Gastrocnemius medialis (tissue), 4 donors: ENCODE results near the gene AUTS2. TPM values are rescaled to one million over a fixed set of nuclear protein-coding genes. Genes with fewer than 3 reads are reported as not detected.

Source experiments
- ATAC-seq, 2 donors: fragments of 150-250 bp; one replicate each; pipeline ENCODE4 v1.9.1; 2016
- DNase-seq, 2 donors: peaks; one replicate each; pipeline ENCODE4 v3.0.0-alpha.2; 2019
- H3K27ac ChIP-seq, 4 donors: fragments of 200-600 bp; sonication (generic); 1 replicate in 1 of 4; 2 replicates in 3 of 4; pipeline ENCODE4 v1.5.1; 2016 to 2018; ENCODE audit warnings: mild to moderate bottlenecking in 2 of 4, moderate library complexity in 1 of 4
- H3K27me3 ChIP-seq, 3 donors: fragments of 200-600 bp; sonication (generic) in 2 of 3; 1 replicate in 1 of 3; 2 replicates in 2 of 3; pipeline versions ENCODE4 v1.5.1 to v1.6.0; 2016 to 2019; ENCODE audit warnings: mild to moderate bottlenecking in 1 of 3, moderate library complexity in 1 of 3
- H3K36me3 ChIP-seq, 2 donors: fragments of 200-600 bp; sonication (generic) in 1 of 2; one replicate each; pipeline ENCODE4 v1.5.1; 2017 to 2018
- H3K4me1 ChIP-seq, 2 donors: fragments of 200-600 bp; sonication (generic) in 1 of 2; one replicate each; pipeline ENCODE4 v1.5.1; 2016 to 2017; ENCODE audit warnings: mild to moderate bottlenecking in 2 of 2
- H3K4me3 ChIP-seq, 4 donors: fragments of 200-600 bp; sonication (generic) in 3 of 4; 1 replicate in 1 of 4; 2 replicates in 3 of 4; pipeline ENCODE4 v1.5.1; 2016 to 2019; ENCODE audit warnings: mild to moderate bottlenecking in 2 of 4
- H3K9me3 ChIP-seq, 3 donors: fragments of 200-600 bp; sonication (generic) in 2 of 3; 1 replicate in 1 of 3; 2 replicates in 2 of 3; pipeline ENCODE4 v1.5.1; 2016 to 2019
- CTCF ChIP-seq, 5 experiments: fragments of 450-650 bp in 3 of 5; fragments of 200-600 bp in 2 of 5; sonication (generic) in 2 of 5; IDR thresholded peaks in 4 of 5; conservative IDR thresholded peaks in 1 of 5; 1 replicate in 4 of 5; 2 replicates in 1 of 5; pipeline ENCODE4 v1.5.1; 2016 to 2019; ENCODE audit warnings: antibody characterized with exemption in 5 of 5, mild to moderate bottlenecking in 3 of 5, moderate library complexity in 3 of 5
- POLR2A ChIP-seq, 2 donors: fragments of 450-650 bp; IDR thresholded peaks; one replicate each; pipeline ENCODE4 v1.6.1; 2017; ENCODE audit warnings: antibody characterized with exemption in 2 of 2, mild to moderate bottlenecking in 2 of 2, moderate library complexity in 2 of 2
- in situ Hi-C, 4 donors: fragments of 200-750 bp; cut with MboI; loops; one replicate each; pipeline versions ENCODE4 v1.15.0 to v1.8.0; 2017; ENCODE audit warnings: low sequenced_read_pairs in 4 of 4
- intact Hi-C: fragments of 100-400 bp; cut with DNase I; formaldehyde crosslinking; loops from one replicate; pipeline ENCODE4 v1.15.1; 2023; ENCODE audit warnings: low total_unique reads
- total RNA-seq, 4 donors: library from RNA; depleted of rRNA; stranded (reverse); fragments of >200 nt; gene quantifications; one replicate each; pipeline versions ENCODE4 v1.1.0 to v1.2.3, GENCODE V29; 2016

AUTS2 gene
- total RNA-seq, 4 donors from 2014 or later = 2.5 to 16.2 (median 8.5) TPM

DNA sequence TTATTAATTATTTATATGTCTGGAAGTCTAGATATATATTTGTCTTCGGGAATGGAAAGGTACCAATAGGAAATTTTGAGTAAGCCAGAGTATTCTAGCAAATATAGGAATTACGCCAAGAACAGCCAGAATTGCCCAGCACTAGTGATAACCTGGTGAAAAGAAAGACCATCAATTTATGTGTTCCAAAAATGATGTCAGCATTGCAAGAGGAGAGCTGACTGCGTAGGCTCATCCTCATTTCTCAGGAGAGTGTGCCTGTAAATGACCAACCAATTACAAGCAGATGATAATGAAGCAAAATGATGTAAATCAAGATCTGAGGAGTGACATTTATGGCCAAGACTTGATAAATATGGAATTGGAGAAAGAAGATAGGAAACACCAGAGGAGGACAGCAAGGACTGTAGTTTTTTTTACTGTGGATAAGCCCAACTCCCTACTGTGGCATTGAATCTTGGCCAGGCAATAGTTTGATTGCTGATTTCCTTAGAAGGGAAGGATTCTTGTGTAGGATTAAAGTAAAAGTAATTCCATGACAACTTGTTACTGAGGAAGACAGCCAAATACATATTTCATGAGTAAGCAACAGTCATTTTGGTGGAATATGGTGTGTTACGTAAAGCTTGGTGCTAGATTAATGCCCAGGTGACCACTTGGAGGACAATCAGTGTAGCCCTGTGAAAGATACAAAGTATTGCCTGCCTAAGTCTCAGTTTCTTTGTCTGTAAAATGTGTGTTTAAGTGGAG is 590.8 kb downstream of the AUTS2 start:
- TF ChIP-seq CTCF (IDR thresholded peaks at IDR 0.05 in 4 of 5, conservative IDR thresholded peaks at IDR 0.05 in 1 of 5) = no peak
- TF ChIP-seq POLR2A (IDR thresholded peaks at IDR 0.05) = no peak
- no peak for ATAC-seq
- intact Hi-C loops = no loop called here

GRCh38 chr7:70189776-70190175 is 591.5 kb downstream of the AUTS2 start:
- intact Hi-C loops (loop anchor here (5.0 kb wide), 1 partner anchor 508 kb away; no protein-coding TSS in a partner anchor), in situ Hi-C loops (no loop called here)
- H3K27ac ChIP-seq = no peak overlapping the region

More for the DNA sequence above, 590.8 kb downstream of the AUTS2 start:
- Histone ChIP-seq H3K36me3 (no peaks in the 10 kb centered on the region), H3K4me1 (no peaks in the 10 kb centered on the region), H3K27ac (no peak overlapping the region), H3K9me3 (no peaks in the 10 kb centered on the region), H3K27me3 (no peaks in the 10 kb centered on the region), H3K4me3 (no peak overlapping the region)
- in situ Hi-C loops = no loop called here
- DNase-seq = no peak

GRCh38 chr7:70190281-70190680 is 592.0 kb downstream of the AUTS2 start:
- Histone ChIP-seq H3K27ac (no peak overlapping the region), H3K4me3 (no peak overlapping the region), H3K9me3 (no peaks in the 10 kb centered on the region), H3K4me1 (no peaks in the 10 kb centered on the region), H3K27me3 (no peaks in the 10 kb centered on the region), H3K36me3 (no peaks in the 10 kb centered on the region)
- intact Hi-C loops (loop anchor here (5.0 kb wide), 1 partner anchor 507 kb away; no protein-coding TSS in a partner anchor), in situ Hi-C loops (no loop called here)
- ATAC-seq (no peak), DNase-seq (no peak)
- TF ChIP-seq CTCF (IDR thresholded peaks at IDR 0.05 in 4 of 5, conservative IDR thresholded peaks at IDR 0.05 in 1 of 5) (no peak), POLR2A (IDR thresholded peaks at IDR 0.05) (no peak)

More at GRCh38 chr7:70189776-70190175, 591.5 kb downstream of the AUTS2 start:
- TF ChIP-seq CTCF (IDR thresholded peaks at IDR 0.05 in 4 of 5, conservative IDR thresholded peaks at IDR 0.05 in 1 of 5) (no peak), POLR2A (IDR thresholded peaks at IDR 0.05) (no peak)
- no peaks in the 10 kb centered on the region for H3K36me3 ChIP-seq
- no peaks in the 10 kb centered on the region for H3K9me3 ChIP-seq
- no peak for DNase-seq
- H3K27me3 ChIP-seq = no peaks in the 10 kb centered on the region
- no peak for ATAC-seq
- no peaks in the 10 kb centered on the region for H3K4me1 ChIP-seq
- no peak overlapping the region for H3K4me3 ChIP-seq

- no peak overlapping the region for H3K27ac ChIP-seq
- DNase-seq (no peak), ATAC-seq (no peak)
- H3K4me3 ChIP-seq = no peak overlapping the region
- H3K27me3 ChIP-seq = no peaks in the 10 kb centered on the region
- H3K4me1 ChIP-seq = no peaks in the 10 kb centered on the region
- intact Hi-C loops = loop anchor here (5.0 kb wide), 1 partner anchor 504 kb away; no protein-coding TSS in a partner anchor
- H3K36me3 ChIP-seq = no peaks in the 10 kb centered on the region
- H3K9me3 ChIP-seq = no peaks in the 10 kb centered on the region
- TF ChIP-seq CTCF (IDR thresholded peaks at IDR 0.05 in 4 of 5, conservative IDR thresholded peaks at IDR 0.05 in 1 of 5) = no peak
- no peak for TF ChIP-seq POLR2A (IDR thresholded peaks at IDR 0.05)
- in situ Hi-C loops = no loop called here
Measured at GRCh38 chr7:70193514-70193913, 595.2 kb downstream of the AUTS2 start.
